Gastroesophageal sphincter (tissue), 3 donors: Measurements from ENCODE around the gene ZEB1.

Experiments used
- CTCF ChIP-seq, 4 experiments: fragments of 200-600 bp in 2 of 4; fragments of 450-650 bp in 2 of 4; sonication (generic) in 1 of 4; IDR thresholded peaks; one replicate each; pipeline ENCODE4 v1.5.1; 2017 to 2019; ENCODE audit warnings: antibody characterized with exemption in 4 of 4, mild to moderate bottlenecking in 2 of 4, moderate library complexity in 2 of 4
- EP300 ChIP-seq: sonication (generic); formaldehyde crosslinking; IDR thresholded peaks from one replicate; pipeline ENCODE4 v1.6.1; 2017; ENCODE audit warnings: antibody characterized with exemption, mild to moderate bottlenecking
- POLR2AphosphoS5 ChIP-seq: sonication (generic); formaldehyde crosslinking; IDR thresholded peaks from one replicate; pipeline ENCODE4 v1.6.1; 2017; ENCODE audit warnings: antibody characterized with exemption

- no peak for TF ChIP-seq CTCF (IDR thresholded peaks at IDR 0.05)
- no peak for TF ChIP-seq POLR2AphosphoS5
- no peak for TF ChIP-seq EP300
Observed at GRCh38 chr10:31340343-31340742, 21.3 kb downstream of the ZEB1 start.
